OCI-LY3 (cell line): ENCODE data around the gene SCG2.

ENCODE experiments used
- EZH2phosphoT487 ChIP-seq: fragments of 200-600 bp; shearing (Covaris generic); IDR thresholded peaks from 2 replicates; pipeline ENCODE4 v1.6.1; 2018; ENCODE audit warnings: antibody characterized with exemption, mixed run types, low read depth
- TF ChIP-seq, protein P1 (sequence below): fragments of 200-600, 300-600 bp; sonication (generic); IDR thresholded peaks from 2 replicates; pipeline ENCODE4 v1.5.1; 2014; ENCODE audit warnings: antibody characterized with exemption, low read length, low read depth

DNA sequence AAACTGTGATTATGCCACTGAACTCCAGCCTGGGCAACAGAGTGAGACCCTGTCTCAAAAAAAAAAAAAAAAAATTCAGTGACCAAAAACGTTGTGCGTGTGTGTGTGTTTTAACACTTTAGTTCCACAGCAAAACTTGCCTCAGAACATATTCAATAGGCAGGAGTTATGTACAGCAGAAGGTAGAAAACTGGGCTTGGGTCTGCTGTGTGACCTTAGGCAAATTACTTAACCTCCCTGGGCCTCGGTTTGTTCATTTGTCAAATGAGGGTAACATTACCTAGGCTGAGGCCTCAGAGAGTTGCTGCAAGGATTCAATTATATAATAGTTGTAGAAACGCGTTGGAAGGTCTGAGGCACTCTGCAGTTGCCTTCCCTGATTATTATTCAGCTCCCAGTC is 10.3 kb upstream of the SCG2 start:
- TF ChIP-seq, protein P1, sequence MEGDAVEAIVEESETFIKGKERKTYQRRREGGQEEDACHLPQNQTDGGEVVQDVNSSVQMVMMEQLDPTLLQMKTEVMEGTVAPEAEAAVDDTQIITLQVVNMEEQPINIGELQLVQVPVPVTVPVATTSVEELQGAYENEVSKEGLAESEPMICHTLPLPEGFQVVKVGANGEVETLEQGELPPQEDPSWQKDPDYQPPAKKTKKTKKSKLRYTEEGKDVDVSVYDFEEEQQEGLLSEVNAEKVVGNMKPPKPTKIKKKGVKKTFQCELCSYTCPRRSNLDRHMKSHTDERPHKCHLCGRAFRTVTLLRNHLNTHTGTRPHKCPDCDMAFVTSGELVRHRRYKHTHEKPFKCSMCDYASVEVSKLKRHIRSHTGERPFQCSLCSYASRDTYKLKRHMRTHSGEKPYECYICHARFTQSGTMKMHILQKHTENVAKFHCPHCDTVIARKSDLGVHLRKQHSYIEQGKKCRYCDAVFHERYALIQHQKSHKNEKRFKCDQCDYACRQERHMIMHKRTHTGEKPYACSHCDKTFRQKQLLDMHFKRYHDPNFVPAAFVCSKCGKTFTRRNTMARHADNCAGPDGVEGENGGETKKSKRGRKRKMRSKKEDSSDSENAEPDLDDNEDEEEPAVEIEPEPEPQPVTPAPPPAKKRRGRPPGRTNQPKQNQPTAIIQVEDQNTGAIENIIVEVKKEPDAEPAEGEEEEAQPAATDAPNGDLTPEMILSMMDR: no peak
- TF ChIP-seq EZH2phosphoT487: no peak
